Measurements from ENCODE around the gene AASDH.
"Not testable (repeated sequence)": the region's sequence is repeated elsewhere in the genome, so short reads cannot be mapped to it uniquely, and the experiment has no call there.

AASDH gene

GRCh38 chr4:56400560-56400959, 13.3 kb upstream of the AASDH start:
- no peak for DNase-seq

GRCh38 chr4:56391270-56391669, 4.0 kb upstream of the AASDH start:
- DNase-seq, result no peak

- DNase-seq, result no peak
Measured at GRCh38 chr4:56389558-56389957, 2.3 kb upstream of the AASDH start.

- DNase-seq, result no peak
Measured at GRCh38 chr4:56388306-56388705, 1.0 kb upstream of the AASDH start.

- no peak for DNase-seq
Measured at GRCh38 chr4:56386091-56386490, 1.2 kb downstream of the AASDH start.

GRCh38 chr4:56375458-56375857, 11.8 kb downstream of the AASDH start:
- no peak for DNase-seq

- no peak for DNase-seq
Measured at GRCh38 chr4:56374956-56375355, 12.3 kb downstream of the AASDH start.

- no peak for DNase-seq
Measured at GRCh38 chr4:56372774-56373173, 14.5 kb downstream of the AASDH start.

- no peak for DNase-seq
Measured at GRCh38 chr4:56371426-56372220, 15.7 kb downstream of the AASDH start.

- no peak for DNase-seq
Measured at GRCh38 chr4:56370377-56370776, 16.9 kb downstream of the AASDH start.

GRCh38 chr4:56362981-56363380, 24.3 kb downstream of the AASDH start:
- not testable (repeated sequence) for DNase-seq

GRCh38 chr4:56360071-56360470, 27.2 kb downstream of the AASDH start:
- DNase-seq, result no peak

- no peak for DNase-seq
Measured at GRCh38 chr4:56356650-56357049, 30.6 kb downstream of the AASDH start.

- DNase-seq, result no peak
Measured at GRCh38 chr4:56348576-56348975, 38.7 kb downstream of the AASDH start.

- no peak for DNase-seq
Measured at GRCh38 chr4:56345458-56345857, 41.8 kb downstream of the AASDH start.

- DNase-seq, result no peak
Measured at GRCh38 chr4:56342746-56343145, 44.5 kb downstream of the AASDH start.

GRCh38 chr4:56330691-56331090, 56.6 kb downstream of the AASDH start:
- no peak for DNase-seq

- no peak for DNase-seq
Measured at GRCh38 chr4:56326363-56326762, 60.9 kb downstream of the AASDH start.

GRCh38 chr4:56324011-56324610, 63.2 kb downstream of the AASDH start:
- DNase-seq, result no peak

GRCh38 chr4:56323327-56323726, 64.0 kb downstream of the AASDH start:
- no peak for DNase-seq

GRCh38 chr4:56321251-56321650, 66.0 kb downstream of the AASDH start:
- DNase-seq, result no peak

GRCh38 chr4:56320293-56320692, 67.0 kb downstream of the AASDH start:
- no peak for DNase-seq

GRCh38 chr4:56318555-56318954, 68.7 kb downstream of the AASDH start:
- DNase-seq, result no peak

- DNase-seq, result no peak
Measured at GRCh38 chr4:56317749-56318148, 69.5 kb downstream of the AASDH start.
